Choroid plexus epithelial cell (primary cell): Measurements from ENCODE around the gene FRMD5.

Source experiments
- DNase-seq: peaks from one replicate; pipeline ENCODE4 v3.0.0-alpha.2; 2010; ENCODE audit warnings: low read depth
- H3K4me3 ChIP-seq: 2 replicates; pipeline ENCODE4 v1.5.1; 2011; ENCODE audit warnings: low read depth, mild to moderate bottlenecking, control low read depth, low read length, moderate library complexity
- TF ChIP-seq, protein P1 (sequence below): conservative IDR thresholded peaks from 2 replicates; pipeline ENCODE4 v1.5.1; 2011; ENCODE audit warnings: low read depth, mild to moderate bottlenecking, control low read depth, inconsistent platforms, low read length, moderate library complexity

Gene FRMD5

DNA sequence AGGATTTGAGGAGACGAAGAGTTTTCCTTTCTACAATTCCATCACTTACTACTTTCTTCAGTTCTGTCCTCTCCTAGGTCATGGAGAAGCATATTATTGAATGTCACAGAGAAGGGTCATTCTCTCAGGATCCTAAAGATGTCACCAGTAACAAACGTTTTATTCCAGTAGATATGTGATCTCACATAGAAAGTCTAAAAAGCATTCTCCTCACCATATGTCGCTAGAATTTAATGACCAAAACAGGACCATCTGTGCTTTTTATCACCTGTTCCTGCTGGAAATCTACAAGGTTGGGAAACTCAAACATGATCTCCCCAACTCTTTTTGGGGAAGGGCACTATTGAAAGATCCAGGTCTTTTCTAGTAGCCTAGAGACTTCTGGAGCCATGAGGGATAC is 24.0 kb upstream of the FRMD5 start:
- TF ChIP-seq, protein P1, sequence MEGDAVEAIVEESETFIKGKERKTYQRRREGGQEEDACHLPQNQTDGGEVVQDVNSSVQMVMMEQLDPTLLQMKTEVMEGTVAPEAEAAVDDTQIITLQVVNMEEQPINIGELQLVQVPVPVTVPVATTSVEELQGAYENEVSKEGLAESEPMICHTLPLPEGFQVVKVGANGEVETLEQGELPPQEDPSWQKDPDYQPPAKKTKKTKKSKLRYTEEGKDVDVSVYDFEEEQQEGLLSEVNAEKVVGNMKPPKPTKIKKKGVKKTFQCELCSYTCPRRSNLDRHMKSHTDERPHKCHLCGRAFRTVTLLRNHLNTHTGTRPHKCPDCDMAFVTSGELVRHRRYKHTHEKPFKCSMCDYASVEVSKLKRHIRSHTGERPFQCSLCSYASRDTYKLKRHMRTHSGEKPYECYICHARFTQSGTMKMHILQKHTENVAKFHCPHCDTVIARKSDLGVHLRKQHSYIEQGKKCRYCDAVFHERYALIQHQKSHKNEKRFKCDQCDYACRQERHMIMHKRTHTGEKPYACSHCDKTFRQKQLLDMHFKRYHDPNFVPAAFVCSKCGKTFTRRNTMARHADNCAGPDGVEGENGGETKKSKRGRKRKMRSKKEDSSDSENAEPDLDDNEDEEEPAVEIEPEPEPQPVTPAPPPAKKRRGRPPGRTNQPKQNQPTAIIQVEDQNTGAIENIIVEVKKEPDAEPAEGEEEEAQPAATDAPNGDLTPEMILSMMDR = no peak
- no peak overlapping the region for H3K4me3 ChIP-seq
- no peak for DNase-seq

DNA sequence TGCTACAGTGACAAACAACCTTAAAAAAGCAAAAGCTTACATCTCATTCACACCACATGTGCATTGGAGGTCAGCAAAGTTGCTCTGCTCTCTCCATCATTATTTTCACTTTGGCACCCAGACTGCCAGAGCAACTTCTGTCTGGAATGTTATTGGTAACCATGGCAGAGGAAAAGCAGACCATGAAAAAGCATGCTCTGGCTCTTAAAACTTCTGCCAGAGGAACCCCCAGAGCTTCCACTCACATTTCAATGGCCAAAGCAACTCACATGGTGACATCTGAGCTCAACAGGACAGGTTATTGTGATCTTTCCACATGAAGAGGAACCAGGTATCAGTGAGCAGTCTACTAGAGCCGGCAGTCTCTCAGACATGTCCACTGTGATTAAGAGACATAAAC is 21.9 kb upstream of the FRMD5 start:
- TF ChIP-seq, protein P1 = no peak
- H3K4me3 ChIP-seq = no peak overlapping the region
- DNase-seq = no peak

- TF ChIP-seq, protein P1 = no peak
- peak; percentile 76 for DNase-seq
- H3K4me3 ChIP-seq = no peak overlapping the region
These were observed 20.5 kb upstream of the FRMD5 start for GRCh38 chr15:44215594-44215993.

GRCh38 chr15:44208956-44209355 is 13.9 kb upstream of the FRMD5 start:
- TF ChIP-seq, protein P1 = no peak
- no peak for DNase-seq
- no peak overlapping the region for H3K4me3 ChIP-seq

DNA sequence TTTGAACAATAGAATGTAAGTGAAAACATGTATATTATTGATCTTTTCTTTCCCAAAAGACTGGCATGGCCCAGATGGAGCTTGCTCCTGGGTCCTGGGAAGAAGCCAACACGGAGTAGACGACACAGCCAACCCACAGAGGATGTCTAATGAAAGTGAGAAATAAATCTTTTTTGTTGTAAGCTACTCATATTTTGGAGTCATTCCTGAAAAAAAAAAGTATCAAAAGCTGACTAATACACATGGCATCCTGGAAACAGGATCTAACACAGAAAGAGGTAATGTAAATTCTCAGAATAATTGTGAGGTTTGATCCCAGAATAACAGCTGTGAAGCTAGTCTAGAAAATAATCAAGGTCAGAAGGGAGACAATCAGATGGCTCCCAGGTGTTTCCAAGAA is 12.6 kb upstream of the FRMD5 start:
- TF ChIP-seq, protein P1 = no peak
- DNase-seq = peak; percentile 67
- no peak overlapping the region for H3K4me3 ChIP-seq

- TF ChIP-seq, protein P1 = no peak
- no peak for DNase-seq
These were observed 4.3 kb upstream of the FRMD5 start for GRCh38 chr15:44199393-44199792.

GRCh38 chr15:44194323-44195150 is 534 bp downstream of the FRMD5 start:
- peak overlapping the region; percentile 80 for H3K4me3 ChIP-seq
- DNase-seq = peak; percentile 79
- TF ChIP-seq, protein P1 = no peak

More at GRCh38 chr15:44199393-44199792, 4.3 kb upstream of the FRMD5 start:
- no peak overlapping the region for H3K4me3 ChIP-seq
